Measurements from ENCODE around the gene TIMM23. TPM values are rescaled to one million over a fixed set of nuclear protein-coding genes. Genes with fewer than 3 reads are reported as not detected.

TIMM23 gene
- total and polyA plus RNA-seq, 10 donors, result 29.9 to 56.2 (median 38.1) TPM

GRCh38 chr10:46004963-46005362 is 32.7 kb downstream of the TIMM23 start:
- no peak overlapping the region for H3K4me3 ChIP-seq
- peaks cover 0 to 21% (median 0%) of the 10 kb centered on the region in 6 donors for H3K4me1 ChIP-seq
- H3K9me3 ChIP-seq, result no peaks in the 10 kb centered on the region
- intact Hi-C loops (cut with DNase I; ENCODE audit: low total_unique reads), result no loop called here
- no peak overlapping the region for H3K27ac ChIP-seq
- no peak for DNase-seq
- 87 to 97% (median 95%) methylated on average over 2 of the region's 2 CpGs for WGBS, 5 donors
- H3K36me3 ChIP-seq, result peaks cover 2 to 100% (median 89%) of the 10 kb centered on the region in 6 donors
- H3K27me3 ChIP-seq (replicated peaks in 1 of 7), result no peaks in the 10 kb centered on the region
- TF ChIP-seq CTCF (IDR thresholded peaks at IDR 0.05 in 8 of 11, conservative IDR thresholded peaks at IDR 0.05 in 3 of 11) (no peak), POLR2AphosphoS5 (IDR thresholded peaks at IDR 0.05) (no peak), POLR2A (IDR thresholded peaks at IDR 0.05) (no peak)

- intact Hi-C loops (cut with DNase I; ENCODE audit: low total_unique reads), result no loop called here
- no peak for DNase-seq
- TF ChIP-seq POLR2A (IDR thresholded peaks at IDR 0.05) (no peak), POLR2AphosphoS5 (IDR thresholded peaks at IDR 0.05) (no peak), CTCF (IDR thresholded peaks at IDR 0.05 in 8 of 11, conservative IDR thresholded peaks at IDR 0.05 in 3 of 11) (no peak)
- Histone ChIP-seq H3K4me3 (no peak overlapping the region), H3K36me3 (peaks cover 2 to 100% (median 91%) of the 10 kb centered on the region in 6 donors), H3K9me3 (no peaks in the 10 kb centered on the region), H3K4me1 (peaks cover 0 to 26% (median 0%) of the 10 kb centered on the region in 6 donors), H3K27ac (no peak overlapping the region), H3K27me3 (replicated peaks in 1 of 7) (no peaks in the 10 kb centered on the region)
- 85 to 90% (median 90%) methylated on average over 4 of the region's 4 CpGs for WGBS, 5 donors
Measured at GRCh38 chr10:46005383-46005782, 33.1 kb downstream of the TIMM23 start.

GRCh38 chr10:46006219-46006618 is 33.9 kb downstream of the TIMM23 start:
- intact Hi-C loops (cut with DNase I; ENCODE audit: low total_unique reads), result no loop called here
- no peak for DNase-seq
- WGBS, 5 donors, result 75 to 92% (median 84%) methylated on average over 3 of the region's 3 CpGs
- peaks cover 2 to 100% (median 95%) of the 10 kb centered on the region in 6 donors for H3K36me3 ChIP-seq
- no peak overlapping the region for H3K4me3 ChIP-seq
- no peaks in the 10 kb centered on the region for H3K27me3 ChIP-seq (replicated peaks in 1 of 7)
- no peaks in the 10 kb centered on the region for H3K9me3 ChIP-seq
- H3K4me1 ChIP-seq, result peaks cover 0 to 33% (median 0%) of the 10 kb centered on the region in 6 donors
- no peak for TF ChIP-seq POLR2A (IDR thresholded peaks at IDR 0.05)
- no peak for TF ChIP-seq CTCF (IDR thresholded peaks at IDR 0.05 in 8 of 11, conservative IDR thresholded peaks at IDR 0.05 in 3 of 11)
- TF ChIP-seq POLR2AphosphoS5 (IDR thresholded peaks at IDR 0.05), result no peak
- no peak overlapping the region for H3K27ac ChIP-seq

- no peaks in the 10 kb centered on the region for H3K27me3 ChIP-seq (replicated peaks in 1 of 7)
- H3K4me3 ChIP-seq, result no peak overlapping the region
- TF ChIP-seq POLR2A (IDR thresholded peaks at IDR 0.05) (no peak), CTCF (IDR thresholded peaks at IDR 0.05 in 8 of 11, conservative IDR thresholded peaks at IDR 0.05 in 3 of 11) (no peak), POLR2AphosphoS5 (IDR thresholded peaks at IDR 0.05) (no peak)
- H3K9me3 ChIP-seq, result no peaks in the 10 kb centered on the region
- intact Hi-C loops (cut with DNase I; ENCODE audit: low total_unique reads), result no loop called here
- peaks cover 5 to 96% (median 86%) of the 10 kb centered on the region in 6 donors for H3K36me3 ChIP-seq
- peaks cover 1 to 62% (median 16%) of the 10 kb centered on the region in 6 donors for H3K4me1 ChIP-seq
- H3K27ac ChIP-seq, result no peak overlapping the region
- DNase-seq, result no peak
- WGBS, 5 donors, result 89 to 94% (median 92%) methylated on average over 3 of the region's 3 CpGs
Measured at GRCh38 chr10:46012746-46013145, 40.5 kb downstream of the TIMM23 start.

All from spleen (tissue), 11 donors.